RWPE1 (cell line): ENCODE results near the gene DHFR2.
"Not testable (repeated sequence)": the region's sequence is repeated elsewhere in the genome, so short reads cannot be mapped to it uniquely, and the experiment has no call there.

Experiments used
- CTCF ChIA-PET: fragments of 350-600 bp; sonication (Branson Sonifier 250); formaldehyde crosslinking; extraction: SDS; loops from one replicate; lab custom pipeline; 2021; lab: Yijun Ruan, JAX
- POLR2A ChIA-PET: fragments of 400-600 bp; formaldehyde crosslinking; extraction: SDS; loops from one replicate; lab custom pipeline; 2020; ENCODE audit warnings: antibody characterized with exemption; ENCODE audit not compliant: low non-redundant PET; lab: Yijun Ruan, JAX
- DNase-seq: peaks from one replicate; pipeline ENCODE4 v3.0.0; 2012; ENCODE audit warnings: low spot score
- H3K27ac ChIP-seq: fragments of 450-650 bp; 2 replicates; pipeline ENCODE4 v1.5.1; 2017
- TF ChIP-seq, protein P1 (sequence below): fragments of 450-650 bp; conservative IDR thresholded peaks from 2 replicates; pipeline ENCODE4 v1.5.1; 2017; ENCODE audit warnings: low read depth, mild to moderate bottlenecking

The DHFR2 gene

DNA sequence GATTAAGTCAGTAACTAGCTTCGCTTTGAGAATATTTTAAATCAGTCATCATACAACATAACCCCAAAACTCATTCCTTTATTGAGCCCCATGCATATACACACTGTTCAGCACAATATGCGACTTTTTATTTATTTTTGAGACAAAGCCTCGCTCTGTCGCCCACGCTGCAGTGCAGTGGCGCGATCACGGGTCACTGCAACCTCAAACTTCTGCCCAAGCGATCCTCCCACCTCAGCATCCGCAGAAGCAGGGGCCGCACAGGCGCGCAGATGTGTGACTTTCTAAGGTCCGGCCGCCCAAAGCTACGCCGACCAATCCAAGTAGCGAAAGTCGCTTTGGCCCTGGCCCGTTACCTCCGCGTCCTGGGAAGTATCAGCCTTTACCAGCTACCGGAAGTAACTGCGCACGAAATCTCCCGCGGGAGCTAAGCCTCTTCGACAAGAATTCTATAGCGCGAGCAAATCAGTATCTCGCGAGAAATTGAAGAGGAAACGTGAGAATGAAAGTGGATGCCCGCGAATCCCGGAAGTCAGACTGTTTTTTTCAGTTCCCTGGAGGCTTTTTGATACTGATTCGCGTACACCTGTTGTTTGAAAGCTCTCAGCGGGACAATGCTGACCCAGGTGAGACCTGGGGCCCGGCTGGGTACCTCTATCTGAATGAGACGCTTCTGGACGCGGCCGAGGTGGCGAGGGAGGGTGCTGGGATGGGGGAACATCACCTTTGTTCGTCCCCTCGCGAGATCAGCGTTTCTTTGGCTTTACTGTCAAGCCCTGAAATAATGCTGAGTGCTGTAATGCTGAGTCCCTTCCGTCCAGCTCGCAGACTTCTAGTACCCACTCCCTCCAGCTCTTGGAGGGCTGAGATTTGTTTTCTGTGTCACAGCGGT lies at the start of gene DHFR2, which contains the start of gene NSUN3:
Gene DHFR2 (minus strand): TSS at position 404 of the 892 bp plus-strand sequence. CDS start 1,405 bp downstream, outside the sequence.
Gene NSUN3 (plus strand): TSS at position 549 of the 892 bp plus-strand sequence. CDS start 66 bp downstream, at position 615.
- TF ChIP-seq, protein P1, sequence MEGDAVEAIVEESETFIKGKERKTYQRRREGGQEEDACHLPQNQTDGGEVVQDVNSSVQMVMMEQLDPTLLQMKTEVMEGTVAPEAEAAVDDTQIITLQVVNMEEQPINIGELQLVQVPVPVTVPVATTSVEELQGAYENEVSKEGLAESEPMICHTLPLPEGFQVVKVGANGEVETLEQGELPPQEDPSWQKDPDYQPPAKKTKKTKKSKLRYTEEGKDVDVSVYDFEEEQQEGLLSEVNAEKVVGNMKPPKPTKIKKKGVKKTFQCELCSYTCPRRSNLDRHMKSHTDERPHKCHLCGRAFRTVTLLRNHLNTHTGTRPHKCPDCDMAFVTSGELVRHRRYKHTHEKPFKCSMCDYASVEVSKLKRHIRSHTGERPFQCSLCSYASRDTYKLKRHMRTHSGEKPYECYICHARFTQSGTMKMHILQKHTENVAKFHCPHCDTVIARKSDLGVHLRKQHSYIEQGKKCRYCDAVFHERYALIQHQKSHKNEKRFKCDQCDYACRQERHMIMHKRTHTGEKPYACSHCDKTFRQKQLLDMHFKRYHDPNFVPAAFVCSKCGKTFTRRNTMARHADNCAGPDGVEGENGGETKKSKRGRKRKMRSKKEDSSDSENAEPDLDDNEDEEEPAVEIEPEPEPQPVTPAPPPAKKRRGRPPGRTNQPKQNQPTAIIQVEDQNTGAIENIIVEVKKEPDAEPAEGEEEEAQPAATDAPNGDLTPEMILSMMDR, result no peak
- DNase-seq, result peak; percentile 75
- POLR2A ChIA-PET, result no interaction called here
- H3K27ac ChIP-seq, result peak within 1 kb of the TSS; percentile 93
- CTCF ChIA-PET, result interaction anchor here (0.6 kb wide), 1 partner anchor 52 kb away, joined by 3 read pairs; no protein-coding TSS in a partner anchor

DNA sequence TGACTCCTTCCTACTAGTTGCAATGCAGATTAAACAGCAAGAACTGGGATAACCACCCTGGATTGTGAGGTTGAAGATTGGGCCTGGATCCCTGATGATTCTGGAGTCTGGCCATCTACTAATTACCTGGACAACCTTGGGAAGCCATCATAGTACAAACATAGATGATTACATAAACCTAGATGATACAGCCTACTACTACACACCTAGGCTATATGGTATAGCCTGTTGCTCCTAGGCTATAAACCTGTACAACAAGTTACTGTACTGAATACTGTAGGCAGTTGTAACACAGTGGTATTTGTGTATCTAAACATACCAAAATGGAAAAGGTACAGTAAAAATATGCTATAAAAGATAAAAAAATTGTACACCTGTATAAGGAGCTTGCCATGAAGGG lies 48.1 kb upstream of the DHFR2 start:
- ChIA-PET POLR2A (no interaction called here), CTCF (no interaction called here)
- DNase-seq, result no peak
- no peak overlapping the region for H3K27ac ChIP-seq
- TF ChIP-seq, protein P1, result no peak

DNA sequence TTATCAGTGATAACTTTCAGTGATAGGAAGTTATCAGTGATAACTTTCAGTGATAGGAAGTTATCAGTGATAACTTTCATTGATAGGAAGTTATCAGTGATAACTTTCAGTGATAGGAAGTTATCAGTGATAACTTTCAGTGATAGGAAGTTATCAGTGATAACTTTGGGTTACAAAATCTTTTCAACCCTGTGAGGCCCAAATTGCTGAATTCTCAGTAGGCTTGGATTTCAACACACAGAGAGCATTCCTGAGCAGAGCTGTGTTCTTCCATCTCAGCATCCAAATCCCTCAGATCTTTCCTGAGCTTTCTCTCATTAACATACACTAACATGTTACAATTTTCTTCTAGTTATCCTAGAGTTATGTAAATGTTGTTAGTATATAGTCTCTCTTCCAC lies 47.5 kb upstream of the DHFR2 start:
- POLR2A ChIA-PET, CTCF ChIA-PET, H3K27ac ChIP-seq, DNase-seq: not testable (repeated sequence)

DNA sequence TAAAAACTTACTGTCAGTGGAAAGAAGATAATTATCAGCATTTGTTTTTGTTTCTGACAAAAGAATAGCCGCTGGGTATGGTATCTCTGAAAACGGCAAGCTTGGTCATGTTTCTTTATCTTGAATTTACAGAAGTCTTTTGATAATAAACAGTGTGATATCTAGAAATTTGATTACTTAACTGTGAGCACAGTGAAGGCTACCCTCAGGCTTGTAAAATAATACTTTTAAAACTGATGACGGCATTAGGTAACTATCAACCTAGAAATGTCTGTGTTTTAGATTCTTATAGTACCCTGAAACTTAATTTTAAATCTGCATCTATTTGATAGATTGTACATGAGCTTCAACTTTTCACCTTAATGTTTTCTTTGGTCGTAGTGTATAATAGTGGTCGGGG lies 43.6 kb upstream of the DHFR2 start:
- no peak for DNase-seq
- H3K27ac ChIP-seq, result no peak overlapping the region
- TF ChIP-seq, protein P1, result no peak
- CTCF ChIA-PET, result no interaction called here
- POLR2A ChIA-PET, result no interaction called here

DNA sequence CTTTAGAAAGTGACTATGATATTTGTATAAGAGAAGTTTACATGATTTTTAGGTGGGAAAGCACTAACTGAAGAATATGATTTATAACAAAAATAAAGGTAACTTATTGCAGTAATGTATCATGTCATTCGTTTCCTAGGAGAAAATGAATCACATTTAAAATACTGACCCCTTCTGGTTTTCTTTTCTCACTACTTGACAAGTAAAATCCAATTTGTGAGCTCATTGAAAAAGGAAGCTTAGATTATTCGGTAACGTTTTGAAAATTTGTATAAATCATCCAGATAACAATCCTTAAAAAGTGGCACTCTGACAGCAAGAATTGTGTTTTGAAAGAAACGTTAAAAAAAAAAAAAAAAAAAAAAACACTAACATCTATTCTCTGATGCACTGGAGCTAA lies 39.1 kb upstream of the DHFR2 start:
- no peak overlapping the region for H3K27ac ChIP-seq
- ChIA-PET CTCF (interaction anchor here (0.7 kb wide), 1 partner anchor 1634 kb away, joined by 5 read pairs; no protein-coding TSS in a partner anchor), POLR2A (no interaction called here)
- TF ChIP-seq, protein P1, result no peak
- no peak for DNase-seq

DNA sequence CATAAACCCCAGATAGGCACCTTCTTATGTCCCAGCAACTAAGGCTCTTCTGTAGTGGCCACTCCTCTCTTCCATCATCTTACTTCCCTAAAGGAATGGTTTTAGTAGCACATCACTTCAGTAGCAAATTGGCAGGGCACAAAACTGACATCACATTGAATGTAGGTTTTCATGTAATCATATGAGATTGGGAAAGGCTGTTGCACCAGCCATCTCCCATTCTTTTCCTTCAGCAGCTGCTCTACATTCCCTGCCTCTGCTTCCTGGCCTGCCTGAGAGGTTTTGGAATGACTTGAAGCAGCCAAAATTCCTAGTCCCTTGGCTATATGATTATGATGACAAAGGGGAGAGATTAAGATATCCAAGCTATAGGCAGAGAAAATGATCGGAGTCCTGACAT lies 36.6 kb upstream of the DHFR2 start:
- POLR2A ChIA-PET, result no interaction called here

More for the DNA sequence above, 36.6 kb upstream of the DHFR2 start:
- no peak overlapping the region for H3K27ac ChIP-seq
- DNase-seq, result no peak
- TF ChIP-seq, protein P1, result no peak
- CTCF ChIA-PET, result no interaction called here
